Inflammatory macrophage treated with lipopolysaccharide for 4 hours (primary cell): Measurements from ENCODE around the gene GLOD5.

Experiments
- DNase-seq: peaks from one replicate; pipeline ENCODE4 v3.0.0-alpha.2; 2020

The GLOD5 gene

DNA sequence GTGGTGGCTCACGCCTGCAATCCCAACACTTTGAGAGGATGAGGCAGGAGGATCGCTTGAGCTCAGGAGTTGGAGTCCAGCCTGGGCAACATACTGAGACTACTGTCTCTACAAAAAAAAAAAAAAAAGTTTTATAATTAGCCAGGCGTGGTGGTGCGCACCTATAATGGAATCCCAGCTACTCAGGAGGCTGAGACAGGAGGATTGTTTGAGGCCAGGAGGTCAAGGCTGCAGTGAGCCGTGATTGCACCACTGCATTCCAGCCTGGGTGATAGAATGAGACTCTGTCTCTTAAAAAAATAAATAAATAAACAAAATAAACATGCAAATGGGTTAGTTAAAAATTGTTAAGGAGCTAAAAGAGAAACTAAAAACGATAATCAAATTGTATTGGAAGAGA lies 7.7 kb downstream of the GLOD5 start:
- DNase-seq, result no peak

DNA sequence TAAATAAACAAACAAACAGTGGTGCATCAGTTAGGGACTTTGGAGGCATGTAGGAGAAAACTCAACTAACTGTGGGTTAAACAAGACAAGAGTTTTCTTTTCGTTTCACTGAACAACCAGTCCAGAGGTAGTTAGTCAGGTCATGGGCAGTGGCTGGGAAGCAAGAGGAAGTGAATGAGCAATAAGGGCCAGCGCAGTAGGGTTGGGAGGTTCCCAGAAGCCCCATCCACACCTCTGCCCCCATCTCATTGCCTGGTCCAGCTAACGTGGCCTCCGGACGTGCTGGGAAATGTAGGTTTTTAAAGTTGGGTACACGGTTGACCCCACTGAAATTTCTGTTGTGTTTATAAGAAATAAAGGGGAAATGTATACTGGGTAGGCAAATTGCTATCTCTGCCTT lies 8.7 kb downstream of the GLOD5 start:
- no peak for DNase-seq

- no peak for DNase-seq
Observed at GRCh38 chrX:48772602-48773001, 11.1 kb downstream of the GLOD5 start.

DNA sequence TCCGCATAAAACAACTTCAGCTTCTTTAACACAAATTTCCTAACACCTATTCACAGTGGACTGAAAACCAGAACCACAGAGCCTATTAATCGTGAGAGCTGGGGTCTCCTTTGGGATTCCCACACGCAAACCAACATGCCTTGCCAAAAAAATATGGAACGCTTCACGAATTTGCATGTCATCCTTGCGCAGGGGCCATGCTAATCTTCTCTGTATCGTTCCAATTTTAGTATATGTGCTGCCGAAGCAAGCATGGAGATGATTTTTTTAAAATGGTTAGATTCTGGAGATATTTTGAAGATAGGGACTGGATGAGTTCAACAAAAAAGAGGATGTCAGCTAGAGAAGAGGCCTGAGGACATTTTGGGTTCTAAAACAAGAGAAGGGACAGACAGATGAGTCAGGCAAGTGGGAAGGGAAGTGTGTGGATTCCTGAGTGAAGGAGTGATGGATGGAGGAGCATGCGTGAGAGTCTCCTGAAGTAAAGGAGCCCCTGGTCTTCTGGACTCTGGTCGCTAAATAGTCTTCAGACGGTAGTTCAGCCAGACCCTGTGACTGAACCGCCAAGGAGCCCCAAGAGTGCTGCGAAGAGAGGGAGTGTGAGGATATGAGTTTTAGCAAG lies 15.4 kb downstream of the GLOD5 start:
- DNase-seq, result no peak

DNA sequence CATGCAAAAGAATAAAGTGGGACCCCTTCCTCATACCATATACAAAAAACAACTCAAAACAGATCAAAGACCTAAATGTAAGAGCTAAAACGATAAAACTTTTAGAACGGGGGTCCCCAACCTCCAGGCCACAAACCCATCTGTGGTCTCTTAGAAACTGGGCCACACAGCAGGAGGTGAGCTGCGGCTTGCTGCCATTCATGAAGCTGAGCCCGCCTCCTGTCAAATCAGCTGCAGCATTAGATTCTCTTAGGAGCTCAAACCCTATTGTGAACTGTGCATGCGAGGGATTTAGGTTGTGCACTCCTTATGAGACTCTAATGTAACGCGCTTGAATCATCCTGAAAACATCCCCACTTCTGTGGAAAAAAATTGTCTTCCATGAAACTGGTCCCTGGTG lies 17.9 kb downstream of the GLOD5 start:
- DNase-seq, result no peak

- no peak for DNase-seq
Observed at GRCh38 chrX:48781705-48782104, 20.2 kb downstream of the GLOD5 start.

DNA sequence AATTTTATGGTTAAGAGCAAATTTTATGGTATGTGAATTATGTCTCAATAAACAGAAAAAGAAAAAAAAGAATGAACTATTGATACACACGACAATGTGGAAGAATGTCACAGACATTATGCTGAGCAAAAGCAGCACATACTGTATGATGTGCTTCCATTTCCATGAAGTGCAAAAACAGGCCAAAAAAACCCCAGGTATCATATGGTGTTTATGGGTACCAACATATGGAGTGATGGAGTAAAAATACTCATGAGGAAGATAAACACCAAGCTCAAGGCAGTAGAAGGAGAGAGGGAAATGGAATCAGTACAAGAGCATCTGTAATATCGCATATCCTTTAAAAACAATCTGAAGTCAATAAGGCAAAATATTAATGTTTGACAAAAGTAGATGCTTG lies 20.7 kb downstream of the GLOD5 start:
- no peak for DNase-seq

- no peak for DNase-seq
Observed at GRCh38 chrX:48782795-48783194, 21.2 kb downstream of the GLOD5 start.

DNA sequence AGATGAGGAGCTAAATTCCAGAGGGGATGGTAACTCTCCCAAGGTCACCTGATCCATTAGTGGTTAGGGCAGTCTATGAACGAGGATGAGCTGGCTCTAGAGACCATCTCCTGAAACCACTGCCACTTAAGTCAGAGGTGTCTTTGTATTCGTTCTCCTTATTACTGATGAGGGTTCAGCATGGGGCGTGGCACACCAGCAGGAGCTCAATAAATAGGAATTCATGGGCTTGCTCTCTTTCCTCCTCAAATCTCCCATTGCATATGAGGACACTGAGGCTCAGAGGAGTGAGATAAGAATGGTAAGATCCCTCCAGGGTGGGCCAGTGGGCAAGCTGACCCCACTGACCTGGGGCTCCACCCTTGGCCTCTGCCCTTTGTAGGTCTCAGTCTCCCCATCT lies 23.2 kb downstream of the GLOD5 start:
- DNase-seq, result no peak

GRCh38 chrX:48785186-48785539 lies 23.6 kb downstream of the GLOD5 start:
- DNase-seq, result no peak

- DNase-seq, result no peak
Observed at GRCh38 chrX:48785540-48786214, 24.1 kb downstream of the GLOD5 start.

DNA sequence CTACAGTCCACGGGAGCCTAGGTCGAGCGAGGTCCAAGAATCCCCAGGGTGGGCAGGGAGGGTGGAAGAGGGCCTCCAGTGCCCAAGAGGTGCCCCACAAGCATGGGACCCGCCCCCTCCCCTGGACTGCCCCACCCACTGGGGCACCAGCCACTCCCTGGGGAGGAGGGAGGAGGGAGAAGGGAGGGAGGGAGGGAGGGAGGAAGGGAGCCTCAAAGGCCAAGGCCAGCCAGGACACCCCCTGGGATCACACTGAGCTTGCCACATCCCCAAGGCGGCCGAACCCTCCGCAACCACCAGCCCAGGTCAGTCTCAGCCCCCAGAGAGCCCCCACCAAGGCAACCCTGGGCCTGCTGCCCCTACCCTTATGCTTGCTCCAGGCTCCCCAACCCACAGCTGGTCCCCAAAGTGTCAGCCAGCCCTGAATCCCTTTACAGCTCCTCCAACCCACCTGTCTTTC lies 24.8 kb downstream of the GLOD5 start, which contains the start of gene GATA1:
Gene GATA1 (plus strand): TSS at position 250 of the 460 bp plus-strand sequence. CDS start 4,520 bp downstream, outside the sequence.
- DNase-seq, result no peak

- no peak for DNase-seq
Observed at GRCh38 chrX:48786825-48787504, 25.4 kb downstream of the GLOD5 start.

- DNase-seq, result no peak
Observed at GRCh38 chrX:48787505-48788443, 26.2 kb downstream of the GLOD5 start.

GRCh38 chrX:48789366-48790220 lies 28.0 kb downstream of the GLOD5 start:
- DNase-seq, result no peak

DNA sequence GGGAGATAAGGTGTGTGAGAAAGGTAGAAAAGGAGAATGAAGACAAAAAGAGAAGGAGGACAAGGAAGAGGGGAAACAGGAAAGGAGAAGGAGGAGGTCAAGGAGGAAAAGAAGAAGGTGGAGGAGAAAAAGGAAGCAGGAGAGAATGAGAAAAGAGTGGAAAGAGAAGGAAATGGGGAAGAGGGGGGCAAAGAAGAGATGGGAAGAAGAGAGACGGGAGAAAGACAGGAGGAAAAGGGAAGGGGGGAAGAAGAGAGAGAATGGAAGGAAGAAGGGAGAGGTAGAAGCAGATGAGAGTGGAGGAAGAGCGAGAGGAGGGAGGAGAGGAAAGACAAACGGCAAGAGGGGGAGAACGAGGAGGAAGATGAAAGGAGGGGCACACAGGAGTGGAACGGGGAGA lies 28.9 kb downstream of the GLOD5 start:
- no peak for DNase-seq

GRCh38 chrX:48791063-48791820 lies 29.7 kb downstream of the GLOD5 start:
- DNase-seq, result no peak

GRCh38 chrX:48792219-48792618 lies 30.7 kb downstream of the GLOD5 start:
- no peak for DNase-seq

DNA sequence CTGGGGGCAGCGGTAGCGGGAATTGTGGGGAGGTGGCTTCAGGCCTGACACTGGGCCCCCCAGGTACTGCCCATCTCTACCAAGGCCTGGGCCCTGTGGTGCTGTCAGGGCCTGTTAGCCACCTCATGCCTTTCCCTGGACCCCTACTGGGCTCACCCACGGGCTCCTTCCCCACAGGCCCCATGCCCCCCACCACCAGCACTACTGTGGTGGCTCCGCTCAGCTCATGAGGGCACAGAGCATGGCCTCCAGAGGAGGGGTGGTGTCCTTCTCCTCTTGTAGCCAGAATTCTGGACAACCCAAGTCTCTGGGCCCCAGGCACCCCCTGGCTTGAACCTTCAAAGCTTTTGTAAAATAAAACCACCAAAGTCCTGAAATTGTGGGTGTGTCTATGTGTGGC lies 32.4 kb downstream of the GLOD5 start:
- no peak for DNase-seq

GRCh38 chrX:48794340-48794910 lies 32.9 kb downstream of the GLOD5 start:
- no peak for DNase-seq
